Ramos (cell line): ENCODE measurements around the gene PLEKHG5.

Experiments
- in situ Hi-C: fragments of 300-500 bp; cut with MboI; formaldehyde crosslinking; loops from one replicate; pipeline ENCODE4 v1.14.3; 2022; ENCODE audit warnings: low sequenced_read_pairs; ENCODE audit not compliant: unreplicated experiment

Gene PLEKHG5

DNA sequence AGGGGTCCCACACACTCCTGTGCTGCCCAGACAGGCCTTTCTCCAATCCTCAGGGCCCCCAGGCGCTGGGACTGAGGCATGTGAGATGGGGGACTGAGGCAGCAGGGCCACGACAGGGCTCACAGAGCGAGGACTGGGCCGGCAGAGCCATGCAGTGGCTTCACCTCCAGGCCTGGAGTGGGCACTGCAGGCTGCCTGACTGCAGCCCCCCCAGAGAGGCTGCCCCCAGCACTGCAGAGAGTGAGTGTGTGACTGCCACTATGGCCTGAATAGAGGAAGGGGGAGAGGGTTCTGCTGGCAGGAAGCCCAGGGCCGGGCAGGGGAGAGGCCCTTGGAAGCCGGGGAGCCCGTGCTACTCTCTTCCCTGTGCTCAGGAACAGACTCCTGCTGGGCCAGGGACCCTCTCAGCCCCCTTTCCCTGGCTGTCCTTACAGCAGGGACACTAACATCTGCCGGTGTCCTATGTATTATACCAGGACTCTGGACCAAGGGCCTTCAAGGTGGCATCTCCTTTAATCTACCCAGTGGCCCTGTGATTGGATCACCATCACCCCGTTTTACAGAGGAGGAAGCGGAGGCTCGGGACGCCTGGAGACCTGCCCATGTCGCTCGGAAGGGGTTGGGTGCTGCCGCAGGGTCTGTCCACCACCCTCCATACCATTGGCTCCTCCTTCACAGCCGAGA lies 20.2 kb upstream of the PLEKHG5 start:
- in situ Hi-C loops = no loop called here

DNA sequence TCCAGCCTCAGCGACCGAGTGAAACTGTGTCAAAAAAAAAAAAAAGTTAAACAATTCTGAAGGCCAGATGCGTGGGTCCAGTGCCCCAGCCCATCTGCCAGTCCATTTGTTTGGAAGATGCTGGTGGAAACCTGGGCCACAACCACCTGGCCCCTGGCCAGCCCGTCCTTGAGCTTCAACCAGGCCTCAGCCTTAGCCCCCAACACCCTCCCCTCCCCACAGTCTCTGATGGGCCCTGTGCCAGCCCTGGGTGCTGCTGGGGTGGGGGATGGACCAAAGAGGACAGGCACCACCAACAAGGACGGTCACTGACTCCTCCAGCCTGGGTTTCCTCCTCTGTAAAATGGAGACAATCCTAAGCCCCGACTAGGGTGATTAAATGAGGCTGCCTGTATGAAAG lies 19.6 kb upstream of the PLEKHG5 start:
- in situ Hi-C loops = no loop called here

DNA sequence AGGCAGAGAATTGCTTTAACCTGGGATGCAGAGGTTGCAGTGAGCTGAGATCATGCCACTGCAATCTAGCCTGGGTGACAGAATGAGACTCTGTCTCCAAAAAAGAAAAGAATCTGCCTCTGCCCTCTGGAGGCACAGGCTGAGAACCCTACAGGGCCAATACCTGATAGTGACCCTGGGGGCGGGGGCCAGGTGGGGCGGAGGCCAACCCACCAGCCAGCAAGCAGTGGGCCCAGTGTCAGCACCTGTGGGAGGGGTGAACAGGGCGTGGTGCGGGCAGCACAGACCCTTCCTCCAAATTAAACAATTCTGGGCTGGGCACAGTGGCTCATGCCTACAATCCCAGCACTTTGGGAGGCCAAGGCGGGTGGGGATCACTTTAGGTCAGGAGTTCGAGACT lies 19.0 kb upstream of the PLEKHG5 start:
- in situ Hi-C loops = no loop called here

DNA sequence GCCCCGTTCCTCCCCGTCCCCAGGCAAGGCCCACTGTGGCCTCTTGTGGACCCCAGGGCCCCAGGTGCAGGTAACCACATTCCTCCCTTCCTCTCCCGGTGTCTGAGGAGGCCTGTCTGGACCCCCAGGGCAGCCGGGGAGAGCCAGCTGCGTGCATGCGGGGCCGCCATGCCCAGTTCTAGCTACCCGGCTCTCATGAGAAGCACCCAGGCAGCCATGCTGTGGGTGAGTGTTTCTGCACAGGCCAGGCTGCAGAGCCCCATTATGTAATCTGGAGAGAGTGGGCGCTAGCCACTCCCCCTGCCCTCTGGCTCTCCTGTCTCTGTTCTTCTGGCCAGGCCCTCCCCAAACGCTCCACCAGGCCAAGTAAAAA lies 18.4 kb upstream of the PLEKHG5 start:
- in situ Hi-C loops = no loop called here

DNA sequence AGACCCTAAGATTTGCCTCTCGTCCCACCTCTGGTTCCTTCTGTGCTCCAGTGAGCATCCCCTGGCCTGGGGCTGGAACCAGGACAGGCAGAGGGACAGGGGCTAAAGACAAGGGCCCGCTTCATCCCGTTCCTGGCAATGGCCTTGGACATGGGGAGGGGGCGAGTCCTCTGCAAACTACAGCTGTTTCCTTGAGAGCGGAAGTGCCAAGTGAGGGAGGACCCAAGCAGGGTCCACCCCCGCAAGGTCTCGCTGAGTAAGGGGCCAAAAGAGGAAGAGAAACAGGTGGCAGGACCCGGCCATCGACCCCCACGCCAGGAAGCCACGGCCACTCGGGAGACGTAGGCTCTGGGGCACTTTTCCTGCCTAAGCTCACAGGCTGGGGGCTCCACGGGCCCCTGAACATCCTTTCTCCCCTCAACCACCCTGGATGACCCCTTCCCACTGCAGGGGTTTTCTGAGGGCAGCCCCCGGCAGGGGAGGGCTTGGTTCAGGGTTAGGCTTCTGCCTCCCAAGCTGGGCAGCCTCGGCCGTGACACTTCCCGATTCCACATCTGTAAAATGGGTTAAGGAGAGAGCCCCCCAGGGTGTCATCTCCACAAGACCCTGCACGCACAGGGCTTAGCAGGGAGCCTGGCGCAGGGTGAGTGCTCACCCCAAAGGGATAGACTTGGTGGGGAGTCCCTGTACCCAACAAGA lies 17.9 kb upstream of the PLEKHG5 start:
- in situ Hi-C loops = no loop called here

DNA sequence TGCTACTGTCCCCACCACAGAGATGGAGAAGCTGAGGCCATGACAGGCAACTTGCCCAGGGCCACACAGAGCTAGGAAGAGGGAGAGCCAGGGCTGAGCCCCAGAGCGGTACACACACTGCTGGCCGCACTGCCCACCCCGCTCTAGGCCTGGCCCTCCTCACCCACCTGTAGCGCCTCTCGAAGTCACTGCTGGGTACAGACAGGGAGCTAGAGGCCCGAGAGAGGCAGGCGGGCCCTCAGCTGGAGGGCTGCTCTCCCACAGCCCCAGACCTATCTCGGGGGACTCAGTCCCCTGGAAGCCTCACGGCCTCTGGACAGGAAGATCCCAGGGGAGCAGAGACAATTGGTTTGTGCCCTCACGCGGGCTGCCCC lies 17.3 kb upstream of the PLEKHG5 start:
- in situ Hi-C loops = no loop called here

DNA sequence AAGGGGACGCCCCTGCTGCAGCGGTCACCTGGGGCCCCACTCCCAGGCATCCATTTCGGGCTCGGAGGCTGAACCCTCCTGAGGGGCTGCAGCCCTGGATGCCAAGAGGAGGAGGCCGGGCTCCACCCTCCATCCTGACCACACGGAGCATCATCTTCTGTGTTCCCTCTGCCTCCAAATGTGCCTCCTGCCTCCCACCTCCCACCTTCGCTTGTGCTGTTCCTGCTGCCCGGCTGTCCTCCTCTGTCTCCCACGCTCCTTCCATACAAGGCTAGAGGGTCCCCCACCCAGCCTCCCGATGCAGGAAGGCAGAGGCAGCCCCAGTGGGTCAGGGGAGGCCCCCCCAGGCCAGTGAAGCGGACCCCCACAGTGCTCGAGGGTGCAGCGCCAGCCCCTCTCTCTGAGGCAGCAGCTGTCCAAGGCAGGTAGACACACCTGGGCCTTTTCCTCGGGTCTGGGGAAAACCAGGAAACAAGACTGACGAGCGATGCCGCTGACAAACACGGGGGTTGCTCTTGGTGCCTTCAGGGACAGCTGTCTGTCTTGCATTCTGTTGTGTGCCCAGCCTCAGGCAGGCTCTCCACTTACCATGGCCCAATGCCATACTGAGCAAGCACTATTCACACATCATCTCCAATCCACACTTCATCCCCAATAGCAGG lies 16.8 kb upstream of the PLEKHG5 start:
- in situ Hi-C loops = no loop called here

DNA sequence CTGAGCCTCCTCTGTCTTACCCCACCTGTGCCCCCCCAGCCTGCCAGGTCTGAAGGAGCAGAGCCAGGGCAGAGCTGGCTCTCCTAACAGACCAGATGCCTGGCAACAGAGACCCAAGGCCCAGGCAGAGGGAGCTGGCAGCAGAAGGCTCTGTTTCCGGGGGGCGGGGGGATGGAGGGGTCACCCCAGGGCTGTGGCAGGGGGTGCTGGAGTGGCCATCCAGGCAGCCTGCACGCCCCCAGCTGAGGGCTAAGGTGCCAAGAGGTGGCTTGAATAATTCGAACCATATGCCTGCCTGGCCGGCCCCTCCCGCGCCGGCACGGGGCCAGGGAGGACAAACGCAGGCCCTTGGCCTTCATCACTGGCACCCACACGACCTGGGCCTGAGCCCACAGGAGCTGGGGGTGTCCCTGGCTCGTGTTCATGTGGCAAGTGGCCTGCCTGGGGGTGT lies 16.0 kb upstream of the PLEKHG5 start:
- in situ Hi-C loops = no loop called here

DNA sequence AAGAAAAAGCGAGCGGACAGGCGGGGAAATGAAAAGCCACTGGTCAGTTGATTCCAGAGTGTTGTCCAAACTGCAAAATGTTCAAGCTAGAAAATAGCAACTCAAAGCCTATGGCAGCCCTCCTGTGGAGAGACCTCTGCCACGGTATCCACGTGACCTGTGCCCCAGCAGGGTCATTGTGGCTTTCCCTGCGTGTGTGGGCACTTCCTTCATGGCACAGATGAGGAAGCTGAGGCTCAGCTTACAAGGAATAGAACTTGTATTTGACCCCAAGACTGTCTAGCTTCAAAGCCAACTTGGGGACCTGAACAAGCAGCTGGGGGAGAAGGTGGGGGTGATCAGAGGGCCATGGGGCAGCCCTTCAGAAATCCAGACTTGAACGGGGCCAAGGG lies 15.6 kb upstream of the PLEKHG5 start:
- in situ Hi-C loops = no loop called here

DNA sequence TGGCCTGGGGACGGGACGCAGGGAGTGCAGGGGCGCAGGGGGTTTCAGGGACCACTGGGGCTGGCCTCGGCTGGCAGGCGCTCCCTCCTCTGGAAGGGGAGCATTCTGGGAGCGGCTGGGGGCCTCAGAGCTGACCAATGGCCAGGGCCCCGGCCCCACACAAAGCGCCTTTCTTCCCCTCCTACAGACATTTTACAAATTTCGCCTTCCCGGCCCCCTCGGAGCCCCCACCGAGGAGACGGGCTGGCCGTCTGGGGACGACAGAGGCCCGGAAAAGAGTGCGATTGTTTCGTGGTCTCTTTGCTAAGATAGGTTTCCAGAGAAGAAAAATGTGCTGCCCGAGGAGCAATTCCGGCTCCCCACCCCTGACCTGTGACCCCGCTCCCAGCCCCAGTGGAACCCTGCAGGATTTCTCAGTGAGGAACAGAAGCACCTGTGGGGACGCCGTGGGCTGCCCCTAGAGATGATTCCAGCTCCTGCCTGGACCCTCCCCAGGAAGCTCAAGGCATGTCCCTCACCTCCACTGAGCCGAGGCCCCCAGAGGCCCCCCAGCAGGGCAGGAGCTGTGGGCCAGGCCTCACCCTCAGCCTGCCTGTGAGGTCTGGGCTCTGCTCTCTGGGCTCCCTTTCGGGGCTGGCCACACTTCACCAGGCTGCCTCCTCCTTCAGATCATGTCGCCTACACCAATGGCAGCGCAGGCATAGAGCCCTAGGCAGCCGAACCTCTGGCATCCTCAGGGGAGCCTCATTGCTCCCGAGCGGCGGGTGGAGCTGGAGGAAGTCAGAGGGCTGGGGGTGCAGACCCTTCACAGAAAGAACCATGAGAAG lies 15.0 kb upstream of the PLEKHG5 start:
- in situ Hi-C loops = no loop called here

DNA sequence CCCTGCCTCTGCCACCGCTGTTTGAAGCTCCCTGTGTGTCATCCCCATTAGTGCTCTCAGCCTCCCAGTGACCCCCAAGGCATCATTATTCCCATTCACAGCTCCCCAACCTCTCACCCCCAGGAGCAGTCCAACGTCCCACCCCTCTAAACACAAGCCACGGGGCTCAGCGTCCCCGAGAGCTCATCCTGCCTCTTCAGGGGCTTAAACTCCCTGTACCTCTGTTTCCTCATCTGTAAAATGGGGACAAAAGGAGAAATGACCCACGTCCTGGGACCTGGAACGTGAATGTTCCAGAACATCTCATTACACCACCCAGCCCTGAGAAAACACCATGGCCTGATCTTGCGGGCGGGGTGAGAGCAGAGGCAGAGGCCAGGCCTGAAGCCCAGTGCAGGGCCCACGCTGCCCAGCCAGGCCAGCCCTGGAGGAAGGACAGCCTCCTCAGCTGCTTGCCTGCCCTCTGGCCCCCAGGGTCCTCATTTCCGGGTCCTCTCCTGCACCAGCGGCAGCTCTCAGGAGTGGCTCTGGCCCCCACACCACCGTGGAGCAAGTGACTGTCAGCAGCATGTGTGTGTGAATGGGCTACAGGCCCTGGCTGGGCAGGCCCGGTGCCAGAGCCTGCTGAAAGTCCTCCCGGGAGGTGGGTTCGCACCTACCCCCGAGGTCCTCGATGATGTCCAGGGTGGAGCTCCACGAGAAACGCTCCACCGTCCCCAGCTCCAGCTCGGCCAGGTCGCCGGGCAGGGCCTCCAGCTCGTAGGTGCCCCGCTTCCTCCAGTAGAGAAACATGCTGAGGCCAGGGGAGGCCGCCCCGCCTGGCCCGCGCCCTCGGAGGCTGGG lies 14.1 kb upstream of the PLEKHG5 start:
- in situ Hi-C loops = no loop called here

DNA sequence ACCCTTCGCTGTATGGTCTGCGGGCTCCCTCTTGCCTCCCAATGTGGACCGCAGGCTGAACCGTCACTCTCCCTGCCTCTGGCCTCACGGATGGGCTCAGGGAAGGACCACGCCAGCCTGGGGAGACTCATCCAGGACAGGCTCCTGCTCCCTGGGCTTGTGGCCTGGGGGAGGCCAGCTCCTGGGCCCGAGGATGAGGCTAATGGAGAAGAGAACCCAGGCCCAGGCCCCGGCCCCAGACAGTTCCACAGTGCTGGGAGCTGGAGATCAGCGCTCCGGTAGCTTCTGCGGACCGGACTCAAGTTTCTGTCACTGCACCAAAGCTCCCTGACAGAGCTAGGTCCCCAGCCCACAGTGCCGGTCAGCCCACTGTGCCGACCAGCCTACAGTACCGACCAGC lies 13.4 kb upstream of the PLEKHG5 start:
- in situ Hi-C loops = no loop called here

DNA sequence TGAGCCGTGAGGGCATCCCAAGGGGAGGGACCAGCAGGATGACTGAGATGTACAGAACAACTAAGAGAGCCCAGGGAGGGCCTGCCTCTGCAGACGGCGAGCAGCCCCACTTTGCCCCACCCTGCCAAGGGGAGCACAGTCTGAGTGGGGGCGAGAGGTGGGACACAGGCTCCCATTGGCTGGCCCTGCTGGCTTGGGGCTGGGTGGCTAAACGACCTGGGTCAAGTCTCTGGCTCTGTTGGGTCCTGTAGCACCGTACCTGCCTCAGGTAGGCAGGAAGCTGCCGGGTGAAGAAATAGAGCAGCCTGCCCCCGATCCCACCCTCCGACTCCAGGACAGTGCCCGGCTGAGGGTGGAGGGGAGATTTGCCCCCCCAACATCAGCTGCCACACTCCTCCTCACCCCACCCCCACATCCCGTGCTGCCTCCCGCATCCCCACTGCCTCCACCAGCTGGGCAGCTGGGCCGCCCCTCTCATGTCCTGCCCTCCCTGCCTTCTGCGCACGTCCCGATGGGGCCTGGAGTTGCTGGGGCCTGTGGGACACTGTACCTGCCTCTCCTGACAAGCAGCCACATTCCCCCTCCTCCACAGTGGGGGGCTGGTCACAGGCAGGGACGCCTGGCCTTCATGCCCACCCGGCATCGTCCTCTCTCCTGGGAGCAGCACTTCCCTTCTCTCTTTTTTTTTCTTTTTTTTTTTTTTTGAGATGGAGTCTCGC lies 12.6 kb upstream of the PLEKHG5 start:
- in situ Hi-C loops = no loop called here

DNA sequence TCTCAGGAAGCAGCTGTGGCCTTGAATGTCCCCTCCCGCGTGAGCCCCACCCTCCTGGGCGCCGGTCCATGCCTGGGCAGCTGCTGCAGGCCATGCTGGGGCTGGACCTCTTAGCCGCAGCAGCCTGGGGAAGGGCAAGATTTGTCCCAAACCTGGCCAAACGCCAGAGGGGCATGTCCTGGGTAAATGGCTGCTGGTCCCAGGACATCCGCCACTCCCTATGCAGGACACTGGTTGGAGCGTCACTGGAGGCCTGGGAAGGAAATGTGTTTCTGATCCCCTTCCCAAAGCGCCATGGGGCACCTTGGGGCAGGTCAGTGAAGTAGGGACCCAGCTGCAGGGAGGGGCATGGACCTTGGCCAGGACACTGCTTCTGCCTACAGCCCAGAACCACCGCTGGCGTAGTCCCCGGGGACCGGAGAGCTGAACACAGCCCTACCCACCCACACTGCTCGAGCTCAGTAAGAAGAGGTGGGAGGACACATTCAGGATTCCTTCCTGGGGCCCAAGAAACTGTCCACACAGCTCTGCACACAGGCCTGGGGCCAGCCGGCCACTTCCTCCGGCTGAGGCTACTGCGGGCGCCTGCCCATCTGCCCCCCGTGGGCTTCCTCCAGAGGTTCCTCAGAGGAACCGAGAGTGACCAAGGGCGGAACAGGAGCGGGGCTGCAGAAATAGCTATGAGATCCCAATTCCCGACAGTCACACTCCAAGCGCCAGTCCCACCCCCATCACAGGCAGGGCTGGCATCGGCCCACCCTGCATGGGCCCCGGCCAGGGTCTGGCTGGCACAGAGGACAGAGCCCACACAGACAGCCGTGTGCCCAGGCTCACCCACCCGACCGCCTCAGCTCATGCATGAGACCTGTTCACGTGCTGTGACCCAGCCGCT lies 10.8 kb upstream of the PLEKHG5 start:
- in situ Hi-C loops = no loop called here

DNA sequence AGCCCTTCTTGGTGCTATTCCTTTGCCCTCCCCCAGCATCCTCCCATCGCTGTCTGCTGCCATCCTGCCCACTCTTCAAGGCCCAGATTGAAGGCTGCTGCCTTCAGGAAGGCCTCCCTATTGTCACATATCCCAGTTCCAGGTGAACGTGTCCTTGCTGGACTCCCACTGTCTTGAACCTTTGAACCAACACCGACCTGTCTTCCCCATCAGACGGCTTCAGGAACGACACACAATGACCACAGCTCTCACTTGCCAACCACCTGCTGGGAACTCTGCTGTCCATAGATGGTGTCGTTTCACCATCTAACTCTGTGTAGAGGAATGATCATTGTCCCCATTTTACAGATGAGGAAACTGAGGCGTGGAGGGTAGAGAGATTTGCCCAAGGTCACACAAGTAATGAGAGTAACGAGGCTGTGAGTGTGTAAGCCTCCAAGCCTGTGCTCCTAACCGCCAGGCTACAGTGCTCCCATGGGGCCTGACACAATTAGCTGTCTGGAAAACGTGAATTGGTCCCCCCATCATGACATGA lies 9.9 kb upstream of the PLEKHG5 start:
- in situ Hi-C loops = no loop called here

DNA sequence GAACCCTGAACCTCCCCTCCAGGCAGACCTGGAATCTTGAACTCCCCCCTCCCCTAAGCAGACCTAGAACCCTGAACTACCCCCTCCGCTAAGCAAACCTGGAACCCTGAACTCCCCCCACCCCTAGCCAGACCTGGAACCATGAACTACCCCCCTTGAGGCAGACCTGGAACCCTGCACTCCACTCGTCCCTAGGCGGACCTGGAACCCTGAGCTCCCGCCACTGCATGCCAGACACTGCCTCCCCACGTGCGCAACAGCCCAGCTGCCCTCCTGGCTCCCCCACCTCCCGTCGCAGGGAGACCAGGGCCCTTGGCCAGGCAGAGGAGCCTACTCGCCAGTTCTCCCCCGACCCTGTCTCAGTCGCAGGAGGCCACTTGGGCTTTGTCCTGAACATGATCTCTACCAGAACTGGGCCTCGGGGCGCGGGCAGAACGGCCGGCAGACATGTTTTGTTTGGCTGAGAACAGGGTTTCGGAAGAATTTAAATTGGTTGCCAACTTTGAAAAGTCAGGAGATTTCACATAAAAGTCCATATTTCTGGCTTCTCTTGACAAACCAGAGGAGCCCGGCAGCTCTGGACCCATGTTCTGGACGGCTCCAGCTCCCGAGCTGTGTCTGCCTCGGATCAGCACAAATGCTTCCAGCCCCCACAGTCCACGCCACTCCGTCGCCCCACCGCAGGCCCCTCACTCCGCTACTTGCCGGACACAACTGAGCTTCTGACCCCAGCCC lies 9.2 kb upstream of the PLEKHG5 start:
- in situ Hi-C loops = no loop called here

DNA sequence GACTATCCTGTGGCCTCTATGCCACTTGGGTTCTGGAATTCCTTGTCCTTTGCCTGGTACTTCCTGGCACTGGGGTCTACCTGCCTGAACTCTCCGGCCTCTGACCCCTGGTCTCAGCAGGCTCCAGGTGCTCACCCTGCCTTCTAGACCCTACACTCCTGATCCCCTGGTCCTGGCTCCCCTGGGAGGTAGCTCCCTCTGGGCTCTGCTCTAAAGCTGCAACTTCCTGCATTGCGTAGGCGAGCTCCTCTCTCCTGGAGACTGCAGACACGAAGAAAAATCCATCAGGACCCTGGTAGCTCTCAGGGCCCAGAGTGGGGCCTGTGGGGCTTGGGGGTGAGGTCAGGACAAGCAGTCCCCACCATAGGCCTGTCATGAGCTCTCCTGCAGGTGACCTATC lies 7.8 kb upstream of the PLEKHG5 start:
- in situ Hi-C loops = loop anchor here (25.0 kb wide), 2 partner anchors 138 to 713 kb away; no protein-coding TSS in a partner anchor
